Astrocyte (in vitro differentiated cells and primary cell): Measurements from ENCODE around the gene OR56B1. TPM values are rescaled to one million over a fixed set of nuclear protein-coding genes. Genes with fewer than 3 reads are reported as not detected.

Source experiments
- DNase-seq: peaks from one replicate; pipeline ENCODE4 v3.0.0-alpha.2; 2010; ENCODE audit warnings: low read depth
- FAIRE-seq: peaks from 2 replicates; lab custom pipeline; 2011; peaks lifted over from hg19 to GRCh38; lab: Jason Lieb, UNC
- H2AFZ ChIP-seq: 2 replicates; pipeline ENCODE4 v1.6.0; 2012; ENCODE audit warnings: low read depth, low read length, inconsistent platforms
- H3K27ac ChIP-seq: 2 replicates; pipeline ENCODE4 v1.5.1; 2011; ENCODE audit warnings: low read depth, low read length, inconsistent platforms
- H3K27me3 ChIP-seq: 2 replicates; pipeline ENCODE4 v1.6.0; 2011; ENCODE audit warnings: low read length, inconsistent platforms; ENCODE audit not compliant: insufficient read depth
- H3K36me3 ChIP-seq: 2 replicates; pipeline ENCODE4 v1.5.1; 2011; ENCODE audit warnings: low read length, inconsistent platforms; ENCODE audit not compliant: insufficient read depth
- H3K4me1 ChIP-seq: 2 replicates; pipeline ENCODE4 v1.5.1; 2011; ENCODE audit warnings: low read length, inconsistent platforms; ENCODE audit not compliant: insufficient read depth
- H3K4me2 ChIP-seq: 2 replicates; pipeline ENCODE4 v1.6.0; 2012; ENCODE audit warnings: low read length, inconsistent platforms
- H3K4me3 ChIP-seq: 2 replicates; pipeline ENCODE4 v1.5.1; 2011; ENCODE audit warnings: low read depth, mild to moderate bottlenecking, low read length, inconsistent platforms; ENCODE audit not compliant: insufficient read depth
- H3K79me2 ChIP-seq: 2 replicates; pipeline ENCODE4 v1.6.0; 2012; ENCODE audit warnings: mild to moderate bottlenecking, low read length, inconsistent platforms; ENCODE audit not compliant: insufficient read depth
- H3K9ac ChIP-seq: 2 replicates; pipeline ENCODE4 v1.6.0; 2012; ENCODE audit warnings: mild to moderate bottlenecking, low read length, inconsistent platforms
- H3K9me3 ChIP-seq: 2 replicates; pipeline ENCODE4 v1.5.1; 2012; ENCODE audit warnings: low read depth, mild to moderate bottlenecking, low read length, inconsistent platforms; ENCODE audit not compliant: insufficient read depth
- H4K20me1 ChIP-seq: 2 replicates; pipeline ENCODE4 v1.6.0; 2012; ENCODE audit warnings: low read length, inconsistent platforms; ENCODE audit not compliant: insufficient read depth
- H3K27ac Mint-ChIP-seq: one replicate; pipeline ENCODE4 v1.8.0; 2021; ENCODE audit warnings: mild to moderate bottlenecking, mixed read lengths; ENCODE audit not compliant: unreplicated experiment
- H3K27me3 Mint-ChIP-seq: one replicate; pipeline ENCODE4 v1.8.0; 2021; ENCODE audit warnings: low read depth, mixed read lengths; ENCODE audit not compliant: unreplicated experiment
- H3K36me3 Mint-ChIP-seq: one replicate; pipeline ENCODE4 v1.8.0; 2021; ENCODE audit warnings: low read depth, mixed read lengths; ENCODE audit not compliant: unreplicated experiment
- H3K4me1 Mint-ChIP-seq: one replicate; pipeline ENCODE4 v1.8.0; 2021; ENCODE audit warnings: low read depth, mixed read lengths; ENCODE audit not compliant: unreplicated experiment
- H3K4me3 Mint-ChIP-seq: one replicate; pipeline ENCODE4 v1.8.0; 2021; ENCODE audit warnings: mild to moderate bottlenecking, moderate library complexity, mixed read lengths; ENCODE audit not compliant: unreplicated experiment
- H3K9me3 Mint-ChIP-seq: one replicate; pipeline ENCODE4 v1.8.0; 2021; ENCODE audit warnings: mild to moderate bottlenecking, mixed read lengths; ENCODE audit not compliant: unreplicated experiment
- CTCF ChIP-seq: IDR thresholded peaks from 2 replicates; pipeline ENCODE4 v1.5.1; 2011; ENCODE audit warnings: low read depth, mild to moderate bottlenecking, inconsistent platforms, low read length, moderate library complexity; ENCODE audit not compliant: insufficient read depth
- EZH2 ChIP-seq: IDR thresholded peaks from 2 replicates; pipeline ENCODE4 v1.6.1; 2012; ENCODE audit warnings: mild to moderate bottlenecking, low read length, inconsistent platforms; ENCODE audit not compliant: insufficient read depth
- total RNA-seq: library from RNA; stranded (reverse); gene quantifications from 2 replicates; pipeline ENCODE4 v1.2.1, GENCODE V29; 2021

The OR56B1 gene
- total RNA-seq, 1 donor from 2014 or later, result not detected

DNA sequence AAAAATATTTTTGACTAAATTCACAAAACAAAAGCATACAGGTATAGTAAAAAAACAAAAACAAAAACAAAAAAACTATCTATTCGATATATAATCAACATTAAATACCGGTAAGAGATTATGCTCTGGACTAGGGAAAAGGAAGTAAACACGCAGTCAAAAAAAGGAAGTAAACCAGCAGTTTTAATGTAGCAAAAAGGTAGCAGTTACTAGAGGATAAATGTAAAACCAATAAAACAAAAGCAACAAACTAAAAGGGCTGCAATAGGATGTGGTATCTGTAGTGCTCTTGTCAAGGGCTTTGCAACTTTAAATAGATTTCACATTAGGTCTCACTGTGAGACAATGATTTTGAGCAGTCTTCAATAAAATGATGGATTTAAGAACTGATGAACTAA, 44.3 kb upstream of the OR56B1 start:
- Histone ChIP-seq H2AFZ (no peak overlapping the region), H3K9me3 (no peaks in the 10 kb centered on the region), H3K4me3 (no peak overlapping the region), H3K4me1 (peaks cover 16% of the 10 kb centered on the region), H3K9ac (no peak overlapping the region), H3K4me2 (no peak overlapping the region), H3K27me3 (no peaks in the 10 kb centered on the region), H3K36me3 (no peaks in the 10 kb centered on the region), H3K79me2 (peaks cover 13% of the 10 kb centered on the region), H4K20me1 (no peaks in the 10 kb centered on the region), H3K27ac (no peak overlapping the region)
- TF ChIP-seq CTCF (no peak), EZH2 (no peak)
- Mint-ChIP-seq H3K9me3 (peaks cover 2% of the 10 kb centered on the region), H3K4me1 (peaks cover 29% of the 10 kb centered on the region), H3K36me3 (peaks cover 21% of the 10 kb centered on the region), H3K4me3 (peak overlapping the region; percentile 90), H3K27ac (no peak overlapping the region), H3K27me3 (no peaks in the 10 kb centered on the region)
- FAIRE-seq, result no peak
- DNase-seq, result no peak

GRCh38 chr11:5694642-5695041, 41.6 kb upstream of the OR56B1 start:
- no peak overlapping the region for H3K4me2 ChIP-seq
- H3K4me3 Mint-ChIP-seq, result peak overlapping the region; percentile 1
- H3K27ac ChIP-seq, result no peak overlapping the region
- no peaks in the 10 kb centered on the region for H3K9me3 ChIP-seq
- no peak for DNase-seq
- H3K9ac ChIP-seq, result no peak overlapping the region
- no peak for FAIRE-seq
- no peak for TF ChIP-seq EZH2
- no peak for TF ChIP-seq CTCF
- H3K4me1 ChIP-seq, result peaks cover 13% of the 10 kb centered on the region
- no peaks in the 10 kb centered on the region for H3K36me3 ChIP-seq
- no peak overlapping the region for H2AFZ ChIP-seq
- no peaks in the 10 kb centered on the region for H3K27me3 ChIP-seq
- peaks cover 26% of the 10 kb centered on the region for H3K4me1 Mint-ChIP-seq
- no peak overlapping the region for H3K27ac Mint-ChIP-seq
- no peaks in the 10 kb centered on the region for H4K20me1 ChIP-seq
- H3K36me3 Mint-ChIP-seq, result peaks cover 34% of the 10 kb centered on the region
- no peak overlapping the region for H3K4me3 ChIP-seq
- H3K27me3 Mint-ChIP-seq, result no peaks in the 10 kb centered on the region
- H3K79me2 ChIP-seq, result peaks cover 13% of the 10 kb centered on the region
- H3K9me3 Mint-ChIP-seq, result no peaks in the 10 kb centered on the region

DNA sequence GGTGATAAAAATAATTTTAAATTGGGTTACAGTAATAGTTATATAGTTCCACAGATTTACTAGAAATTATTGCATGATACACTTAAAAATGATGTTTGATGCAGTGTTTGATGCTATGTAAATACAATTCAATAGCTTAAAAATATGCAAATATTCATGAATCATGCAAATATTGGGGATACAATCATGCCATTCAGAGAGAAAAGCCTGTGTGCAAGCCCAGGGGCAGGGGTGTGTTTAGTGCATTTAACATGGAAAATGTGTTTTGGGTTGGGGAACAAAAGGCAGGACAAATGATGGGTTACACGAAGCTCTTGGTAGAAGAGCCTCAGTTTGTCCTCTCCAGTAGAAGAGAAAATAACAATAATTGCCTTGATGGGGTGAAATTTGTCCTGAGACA, 40.7 kb upstream of the OR56B1 start:
- Histone ChIP-seq H3K9me3 (no peaks in the 10 kb centered on the region), H3K4me3 (no peak overlapping the region), H3K4me2 (no peak overlapping the region), H3K4me1 (peaks cover 4% of the 10 kb centered on the region), H4K20me1 (no peaks in the 10 kb centered on the region), H3K9ac (no peak overlapping the region), H3K27ac (no peak overlapping the region), H3K36me3 (no peaks in the 10 kb centered on the region), H2AFZ (no peak overlapping the region), H3K27me3 (no peaks in the 10 kb centered on the region), H3K79me2 (peaks cover 11% of the 10 kb centered on the region)
- Mint-ChIP-seq H3K4me3 (no peak overlapping the region), H3K4me1 (peaks cover 26% of the 10 kb centered on the region), H3K36me3 (peaks cover 34% of the 10 kb centered on the region), H3K27ac (no peak overlapping the region), H3K9me3 (no peaks in the 10 kb centered on the region), H3K27me3 (no peaks in the 10 kb centered on the region)
- DNase-seq (no peak), FAIRE-seq (no peak)
- TF ChIP-seq EZH2 (no peak), CTCF (no peak)
